HG03469 (cell line): ENCODE data around the gene RFX7.

ENCODE experiments used
- ATAC-seq: cut with Tn5 transposase; IDR thresholded peaks from one replicate; pipeline ENCODE4 v1.9.1; 2021; ENCODE audit warnings: mild to moderate bottlenecking, moderate library complexity, moderate number of reproducible peaks; ENCODE audit not compliant: unreplicated experiment

Gene RFX7

GRCh38 chr15:56148064-56148463 lies 95.6 kb downstream of the RFX7 start:
- no peak for ATAC-seq

- no peak for ATAC-seq
Observed at GRCh38 chr15:56146756-56147155, 96.9 kb downstream of the RFX7 start.

GRCh38 chr15:56128081-56128480 lies 115.6 kb downstream of the RFX7 start:
- ATAC-seq: no peak

- no peak for ATAC-seq
Observed at GRCh38 chr15:56126409-56126808, 117.3 kb downstream of the RFX7 start.

- ATAC-seq: no peak
Observed at GRCh38 chr15:56124391-56124790, 119.3 kb downstream of the RFX7 start.

- ATAC-seq: no peak
Observed at GRCh38 chr15:56105855-56106254, 137.8 kb downstream of the RFX7 start.

GRCh38 chr15:56102441-56102840 lies 141.2 kb downstream of the RFX7 start:
- ATAC-seq: no peak

- no peak for ATAC-seq
Observed at GRCh38 chr15:56099311-56099710, 144.4 kb downstream of the RFX7 start.

- no peak for ATAC-seq
Observed at GRCh38 chr15:56098195-56098863, 145.3 kb downstream of the RFX7 start.

- ATAC-seq: no peak
Observed at GRCh38 chr15:56095406-56095805, 148.3 kb downstream of the RFX7 start.

GRCh38 chr15:56094171-56094570 lies 149.5 kb downstream of the RFX7 start:
- ATAC-seq: no peak

- no peak for ATAC-seq
Observed at GRCh38 chr15:56088389-56088788, 155.3 kb downstream of the RFX7 start.

GRCh38 chr15:56086566-56086965 lies 157.1 kb downstream of the RFX7 start:
- ATAC-seq: no peak

GRCh38 chr15:56082263-56082761 lies 161.4 kb downstream of the RFX7 start:
- ATAC-seq: no peak

GRCh38 chr15:56077081-56077480 lies 166.6 kb downstream of the RFX7 start:
- ATAC-seq: no peak

GRCh38 chr15:56076640-56077039 lies 167.0 kb downstream of the RFX7 start:
- ATAC-seq: no peak

GRCh38 chr15:56074481-56075265 lies 169.0 kb downstream of the RFX7 start:
- no peak for ATAC-seq

- no peak for ATAC-seq
Observed at GRCh38 chr15:56064152-56064551, 179.5 kb downstream of the RFX7 start.

- no peak for ATAC-seq
Observed at GRCh38 chr15:56059716-56060115, 184.0 kb downstream of the RFX7 start.

- ATAC-seq: no peak
Observed at GRCh38 chr15:56058986-56059385, 184.7 kb downstream of the RFX7 start.

GRCh38 chr15:56056626-56057025 lies 187.1 kb downstream of the RFX7 start:
- no peak for ATAC-seq

GRCh38 chr15:56053046-56053400 lies 190.7 kb downstream of the RFX7 start:
- ATAC-seq: no peak
